Fibroblast of the aortic adventitia (primary cell): Measurements from ENCODE around the gene DCAF15. TPM values are rescaled to one million over a fixed set of nuclear protein-coding genes. Genes with fewer than 3 reads are reported as not detected.
"Not testable (repeated sequence)": the region's sequence is repeated elsewhere in the genome, so short reads cannot be mapped to it uniquely, and the experiment has no call there.

Experiments used
- DNase-seq: peaks from one replicate; pipeline ENCODE4 v3.0.0-alpha.2; 2010; ENCODE audit warnings: low read depth
- H3K4me3 ChIP-seq: 2 replicates; pipeline ENCODE4 v1.5.1; 2011; ENCODE audit warnings: low read depth, mild to moderate bottlenecking, control low read depth, low read length, moderate library complexity
- total RNA-seq: library from RNA; depleted of rRNA; stranded (reverse); fragments of >200 nt; gene quantifications from 2 replicates; pipeline ENCODE4 v1.2.3, GENCODE V29; 2012; ENCODE audit warnings: low replicate concordance
- TF ChIP-seq, protein P1 (sequence below): IDR thresholded peaks from 2 replicates; pipeline ENCODE4 v1.5.1; 2011; ENCODE audit warnings: mild to moderate bottlenecking, low read length, control low read depth, inconsistent platforms; ENCODE audit not compliant: insufficient read depth

DCAF15 gene
- total RNA-seq, 1 donor: 12.7 TPM

DNA sequence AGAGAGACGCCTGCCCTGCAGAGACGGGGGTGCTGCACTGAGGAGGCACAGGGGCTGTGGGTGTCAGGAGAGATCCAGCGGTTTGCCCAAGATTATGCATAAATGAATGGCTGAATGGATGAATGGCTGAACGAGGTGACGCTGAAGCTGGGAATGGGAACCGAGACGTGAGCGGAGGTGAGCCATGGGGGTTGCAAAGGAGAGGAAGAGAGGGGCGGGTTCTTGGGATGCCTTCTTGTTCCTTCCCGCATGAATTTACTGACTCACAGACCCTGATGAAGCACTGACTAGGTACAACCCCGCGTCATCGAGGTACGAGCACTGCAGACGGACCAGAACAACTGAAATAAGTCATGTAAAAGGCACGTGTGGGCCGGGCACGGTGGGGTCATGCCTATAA, 16.7 kb downstream of the DCAF15 start:
- TF ChIP-seq, protein P1, sequence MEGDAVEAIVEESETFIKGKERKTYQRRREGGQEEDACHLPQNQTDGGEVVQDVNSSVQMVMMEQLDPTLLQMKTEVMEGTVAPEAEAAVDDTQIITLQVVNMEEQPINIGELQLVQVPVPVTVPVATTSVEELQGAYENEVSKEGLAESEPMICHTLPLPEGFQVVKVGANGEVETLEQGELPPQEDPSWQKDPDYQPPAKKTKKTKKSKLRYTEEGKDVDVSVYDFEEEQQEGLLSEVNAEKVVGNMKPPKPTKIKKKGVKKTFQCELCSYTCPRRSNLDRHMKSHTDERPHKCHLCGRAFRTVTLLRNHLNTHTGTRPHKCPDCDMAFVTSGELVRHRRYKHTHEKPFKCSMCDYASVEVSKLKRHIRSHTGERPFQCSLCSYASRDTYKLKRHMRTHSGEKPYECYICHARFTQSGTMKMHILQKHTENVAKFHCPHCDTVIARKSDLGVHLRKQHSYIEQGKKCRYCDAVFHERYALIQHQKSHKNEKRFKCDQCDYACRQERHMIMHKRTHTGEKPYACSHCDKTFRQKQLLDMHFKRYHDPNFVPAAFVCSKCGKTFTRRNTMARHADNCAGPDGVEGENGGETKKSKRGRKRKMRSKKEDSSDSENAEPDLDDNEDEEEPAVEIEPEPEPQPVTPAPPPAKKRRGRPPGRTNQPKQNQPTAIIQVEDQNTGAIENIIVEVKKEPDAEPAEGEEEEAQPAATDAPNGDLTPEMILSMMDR: no peak
- DNase-seq: no peak

GRCh38 chr19:13969897-13970296, 17.6 kb downstream of the DCAF15 start:
- DNase-seq: no peak
- H3K4me3 ChIP-seq: no peak overlapping the region
- TF ChIP-seq, protein P1: no peak

More for the DNA sequence above, 16.7 kb downstream of the DCAF15 start:
- H3K4me3 ChIP-seq: no peak overlapping the region

DNA sequence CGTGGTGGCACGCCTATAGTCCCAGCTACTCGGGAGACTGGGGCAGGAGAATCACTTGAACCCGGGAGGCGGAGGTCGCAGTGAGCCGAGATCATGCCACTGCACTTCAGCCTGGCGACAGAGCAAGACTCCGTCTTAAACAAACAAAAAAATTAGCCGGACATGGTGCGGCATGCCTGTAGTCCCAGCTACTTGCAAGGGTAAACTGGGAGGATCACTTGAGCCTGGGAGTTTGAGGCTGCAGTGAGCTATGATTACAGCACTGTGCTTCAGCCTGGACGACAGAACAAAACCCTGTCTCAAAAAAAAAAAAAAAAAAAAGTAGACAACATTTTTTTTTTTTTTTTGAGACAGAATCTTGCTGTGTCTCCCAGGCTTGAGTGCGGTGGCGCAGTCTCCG, 19.6 kb downstream of the DCAF15 start:
- not testable (repeated sequence) for DNase-seq, H3K4me3 ChIP-seq

DNA sequence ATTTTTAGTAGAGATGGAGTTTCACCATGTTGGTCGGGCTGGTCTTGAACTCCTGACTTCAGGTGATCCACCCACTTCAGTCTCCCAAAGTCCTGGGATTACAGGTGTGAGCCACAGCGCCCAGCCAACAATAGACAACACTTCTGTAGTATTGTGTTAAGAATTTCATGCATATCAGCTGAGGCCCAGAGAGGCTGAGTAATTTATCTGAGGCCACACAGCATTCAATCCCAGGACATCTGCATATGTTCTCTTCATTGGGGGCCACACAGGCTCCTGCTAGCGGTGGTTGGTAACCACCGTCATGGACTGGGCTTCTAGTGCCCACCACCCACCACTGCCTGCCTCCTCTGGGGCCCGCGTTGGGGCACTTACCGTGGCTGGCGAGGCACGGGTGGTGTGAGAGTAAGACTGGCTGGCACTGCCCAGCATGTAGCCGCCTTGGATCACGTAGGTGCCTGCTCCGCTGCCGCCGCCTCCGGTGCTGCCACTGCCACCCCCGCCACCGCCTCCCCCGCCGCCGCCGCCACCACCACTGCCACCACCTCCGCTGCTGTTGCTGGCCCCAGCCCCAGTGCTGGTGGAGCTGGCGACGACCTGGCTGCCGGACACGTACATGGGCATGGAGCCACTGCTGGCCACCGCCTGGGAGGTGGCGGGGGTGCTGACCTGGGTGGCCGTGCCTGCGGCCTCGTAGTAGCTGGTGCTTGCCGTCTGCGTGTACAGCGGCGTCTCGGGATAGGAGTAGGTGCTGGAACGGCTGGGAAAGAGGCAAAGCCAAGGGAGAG, 20.3 kb downstream of the DCAF15 start:
- TF ChIP-seq, protein P1: no peak
- H3K4me3 ChIP-seq: no peak overlapping the region
- no peak for DNase-seq

- DNase-seq, H3K4me3 ChIP-seq: not testable (repeated sequence)
Measured at GRCh38 chr19:13973479-13973878, 21.2 kb downstream of the DCAF15 start.

DNA sequence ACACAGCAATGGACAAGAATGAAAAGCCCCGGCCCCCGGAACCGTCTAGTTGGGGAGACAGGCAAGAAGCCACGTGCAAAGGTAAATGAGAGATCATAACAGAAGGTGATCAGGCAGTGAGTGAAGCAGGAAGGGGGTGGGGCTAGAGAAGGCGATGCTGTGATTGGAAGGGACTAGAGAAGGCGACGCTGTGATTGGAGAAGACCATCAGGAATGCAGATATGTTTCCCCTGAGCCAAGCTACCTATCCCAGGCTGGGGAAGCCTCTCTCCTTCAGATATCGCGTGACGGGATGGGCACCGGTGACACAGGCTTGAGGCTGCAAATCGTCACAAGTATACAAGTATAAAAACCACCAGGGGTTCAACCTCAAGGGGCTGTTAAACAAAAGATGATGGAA, 21.8 kb downstream of the DCAF15 start:
- no peak overlapping the region for H3K4me3 ChIP-seq
- TF ChIP-seq, protein P1: no peak
- DNase-seq: no peak

GRCh38 chr19:13975870-13976269, 23.6 kb downstream of the DCAF15 start:
- DNase-seq: no peak
- no peak overlapping the region for H3K4me3 ChIP-seq
- TF ChIP-seq, protein P1: no peak

- TF ChIP-seq, protein P1: no peak
- no peak overlapping the region for H3K4me3 ChIP-seq
Measured at GRCh38 chr19:13976446-13976845, 24.1 kb downstream of the DCAF15 start.

More at GRCh38 chr19:13976446-13976845, 24.1 kb downstream of the DCAF15 start:
- no peak for DNase-seq
